SIG-M5 treated with dmso at 0.1 percent for 504 hours (cell line): ENCODE measurements around the gene SLC38A10.

Source experiments
- DNase-seq: peaks from one replicate; lab custom pipeline; 2025; ENCODE audit not compliant: unreplicated experiment; lab: John Stamatoyannopoulos, UW

SLC38A10 gene

GRCh38 chr17:81244358-81245023, 50.6 kb downstream of the SLC38A10 start:
- no peak for DNase-seq

- no peak for DNase-seq
Observed at GRCh38 chr17:81243333-81243664, 51.8 kb downstream of the SLC38A10 start.

GRCh38 chr17:81242421-81243332, 52.4 kb downstream of the SLC38A10 start:
- DNase-seq: no peak

GRCh38 chr17:81241648-81242420, 53.3 kb downstream of the SLC38A10 start:
- DNase-seq: peak; percentile 28

- DNase-seq: no peak
Observed at GRCh38 chr17:81241203-81241602, 53.9 kb downstream of the SLC38A10 start.

- DNase-seq: no peak
Observed at GRCh38 chr17:81240761-81241160, 54.3 kb downstream of the SLC38A10 start.

GRCh38 chr17:81239714-81240555, 55.2 kb downstream of the SLC38A10 start:
- DNase-seq: no peak

GRCh38 chr17:81238815-81239713, 56.0 kb downstream of the SLC38A10 start, which contains the start of the genes NDUFAF8 and TEPSIN:
Gene NDUFAF8, plus strand, starts transcription at chr17:81239318. Its CDS starts 46 bp downstream, at chr17:81239364.
Gene TEPSIN, minus strand, starts transcription at chr17:81239055. Its CDS starts 22 bp downstream, at chr17:81239033.
- peak; percentile 100 for DNase-seq

GRCh38 chr17:81238490-81238814, 56.7 kb downstream of the SLC38A10 start:
- DNase-seq: no peak

- peak; percentile 34 for DNase-seq
Observed at GRCh38 chr17:81237591-81238489, 57.3 kb downstream of the SLC38A10 start.

GRCh38 chr17:81236784-81237183, 58.3 kb downstream of the SLC38A10 start:
- DNase-seq: no peak

GRCh38 chr17:81235822-81236740, 59.0 kb downstream of the SLC38A10 start:
- DNase-seq: no peak

GRCh38 chr17:81234940-81235821, 59.9 kb downstream of the SLC38A10 start:
- DNase-seq: no peak

- no peak for DNase-seq
Observed at GRCh38 chr17:81234506-81234855, 60.6 kb downstream of the SLC38A10 start.

GRCh38 chr17:81233811-81234505, 61.1 kb downstream of the SLC38A10 start:
- DNase-seq: no peak

GRCh38 chr17:81233316-81233715, 61.8 kb downstream of the SLC38A10 start:
- no peak for DNase-seq
